Prostate gland (tissue), 2 donors: ENCODE measurements around the gene CHCHD6. TPM values are rescaled to one million over a fixed set of nuclear protein-coding genes. Genes with fewer than 3 reads are reported as not detected.

Experiments
- DNase-seq: peaks from one replicate; pipeline ENCODE4 v3.0.0-alpha.2; 2019; ENCODE audit warnings: low spot score
- H3K27ac ChIP-seq, 2 donors: fragments of 200-600 bp; sonication (generic); 2 replicates each; pipeline ENCODE4 v1.5.1; 2017 to 2019
- H3K27me3 ChIP-seq: fragments of 200-600 bp; sonication (generic); replicated peaks from 2 replicates; pipeline ENCODE4 v1.5.1; 2019; ENCODE audit not compliant: insufficient read depth
- H3K36me3 ChIP-seq, 2 donors: fragments of 200-600 bp; sonication (generic); 1 replicate in 1 of 2; 2 replicates in 1 of 2; pipeline versions ENCODE4 v1.5.1 to v1.8.1; 2017 to 2019
- H3K4me1 ChIP-seq: fragments of 200-600 bp; sonication (generic); replicated peaks from 2 replicates; pipeline ENCODE4 v1.5.1; 2019
- H3K4me3 ChIP-seq, 2 donors: fragments of 200-600 bp; sonication (generic); 2 replicates each; pipeline ENCODE4 v1.5.1; 2017 to 2019
- H3K9me3 ChIP-seq: fragments of 200-600 bp; sonication (generic); 2 replicates; pipeline ENCODE4 v1.5.1; 2017
- POLR2A ChIP-seq: fragments of 450-650 bp; IDR thresholded peaks from one replicate; pipeline ENCODE4 v1.6.1; 2016; ENCODE audit warnings: antibody characterized with exemption, mild to moderate bottlenecking
- POLR2AphosphoS5 ChIP-seq: sonication (generic); formaldehyde crosslinking; IDR thresholded peaks from one replicate; pipeline ENCODE4 v1.6.1; 2017; ENCODE audit warnings: antibody characterized with exemption
- WGBS: methylation state at CpG from one replicate; pipeline ENCODE4 v1.1.5; 2018; 5-methylcytosine and 5-hydroxymethylcytosine counted together
- intact Hi-C: fragments of 100-400 bp; cut with DNase I; formaldehyde crosslinking; loops from one replicate; pipeline ENCODE4 v1.14.2; 2022
- total RNA-seq, 2 donors: library from RNA; depleted of rRNA; stranded (reverse); fragments of >200 nt; gene quantifications; one replicate each; pipeline ENCODE4 v1.1.0, GENCODE V29; 2016
- TF ChIP-seq, protein P1 (sequence below), 4 experiments: fragments of 200-600 bp in 2 of 4; fragments of 450-650 bp in 2 of 4; sonication (generic) in 2 of 4; IDR thresholded peaks; 1 replicate in 3 of 4; 2 replicates in 1 of 4; pipeline ENCODE4 v1.5.1; 2016 to 2019; ENCODE audit warnings: antibody characterized with exemption in 4 of 4, mild to moderate bottlenecking in 2 of 4, moderate library complexity in 2 of 4

The CHCHD6 gene
- total RNA-seq, 2 donors from 2014 or later, result 13.9 to 34.4 TPM

DNA sequence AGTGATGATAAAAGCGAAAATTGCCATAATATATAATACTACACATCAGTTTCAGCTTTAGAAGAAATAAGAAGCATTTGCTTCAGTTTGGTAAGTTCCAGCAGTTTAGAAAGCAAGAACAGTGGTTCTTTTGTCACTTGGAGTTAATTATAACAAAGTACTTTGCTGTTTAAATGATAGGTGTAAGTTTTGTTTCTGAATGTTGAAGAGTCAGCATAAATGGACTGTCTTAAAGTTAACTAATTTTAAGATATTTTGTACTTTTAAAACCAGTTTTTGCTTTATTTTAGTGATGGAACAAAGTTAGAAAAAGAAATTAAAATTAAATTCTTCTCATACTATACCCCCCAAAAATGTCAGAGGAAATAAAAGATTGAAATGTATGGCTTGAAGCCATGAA, 24.6 kb downstream of the CHCHD6 start:
- Histone ChIP-seq H3K36me3 (no peaks in the 10 kb centered on the region), H3K9me3 (no peaks in the 10 kb centered on the region), H3K4me1 (no peaks in the 10 kb centered on the region), H3K4me3 (no peak overlapping the region), H3K27me3 (no peaks in the 10 kb centered on the region), H3K27ac (no peak overlapping the region)
- TF ChIP-seq POLR2A, result no peak
- TF ChIP-seq, protein P1, sequence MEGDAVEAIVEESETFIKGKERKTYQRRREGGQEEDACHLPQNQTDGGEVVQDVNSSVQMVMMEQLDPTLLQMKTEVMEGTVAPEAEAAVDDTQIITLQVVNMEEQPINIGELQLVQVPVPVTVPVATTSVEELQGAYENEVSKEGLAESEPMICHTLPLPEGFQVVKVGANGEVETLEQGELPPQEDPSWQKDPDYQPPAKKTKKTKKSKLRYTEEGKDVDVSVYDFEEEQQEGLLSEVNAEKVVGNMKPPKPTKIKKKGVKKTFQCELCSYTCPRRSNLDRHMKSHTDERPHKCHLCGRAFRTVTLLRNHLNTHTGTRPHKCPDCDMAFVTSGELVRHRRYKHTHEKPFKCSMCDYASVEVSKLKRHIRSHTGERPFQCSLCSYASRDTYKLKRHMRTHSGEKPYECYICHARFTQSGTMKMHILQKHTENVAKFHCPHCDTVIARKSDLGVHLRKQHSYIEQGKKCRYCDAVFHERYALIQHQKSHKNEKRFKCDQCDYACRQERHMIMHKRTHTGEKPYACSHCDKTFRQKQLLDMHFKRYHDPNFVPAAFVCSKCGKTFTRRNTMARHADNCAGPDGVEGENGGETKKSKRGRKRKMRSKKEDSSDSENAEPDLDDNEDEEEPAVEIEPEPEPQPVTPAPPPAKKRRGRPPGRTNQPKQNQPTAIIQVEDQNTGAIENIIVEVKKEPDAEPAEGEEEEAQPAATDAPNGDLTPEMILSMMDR (IDR thresholded peaks at IDR 0.05), result no peak
- TF ChIP-seq POLR2AphosphoS5, result no peak
- intact Hi-C loops, result no loop called here
- 97% methylated on average over 1 of the region's 1 CpG for WGBS
- DNase-seq, result no peak

DNA sequence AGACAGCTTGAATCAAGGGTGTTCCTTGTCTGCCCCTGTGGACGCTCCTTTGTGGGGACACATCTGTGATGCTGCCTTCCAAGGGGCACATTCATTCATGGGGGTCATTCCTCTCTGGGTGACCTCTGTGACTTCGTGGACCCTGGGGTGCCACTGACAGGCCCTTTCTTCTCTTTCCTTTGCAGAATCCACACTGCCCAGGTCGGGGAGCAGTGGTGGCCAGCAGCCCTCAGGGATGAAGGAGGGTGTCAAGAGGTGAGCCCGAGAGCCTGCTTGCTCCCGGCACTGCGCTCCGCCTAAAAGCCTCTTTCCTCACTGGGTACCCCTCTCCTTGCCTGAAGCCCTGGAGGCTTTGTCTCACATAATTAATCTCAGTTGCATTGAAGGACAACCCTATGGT, 26.3 kb downstream of the CHCHD6 start:
- TF ChIP-seq POLR2A (no peak), POLR2AphosphoS5 (no peak)
- TF ChIP-seq, protein P1 (IDR thresholded peaks at IDR 0.05), result no peak
- no peaks in the 10 kb centered on the region for H3K36me3 ChIP-seq
- H3K27ac ChIP-seq, result no peak overlapping the region
- intact Hi-C loops, result no loop called here
- H3K27me3 ChIP-seq, result no peaks in the 10 kb centered on the region
- no peaks in the 10 kb centered on the region for H3K9me3 ChIP-seq
- H3K4me3 ChIP-seq, result no peak overlapping the region
- WGBS, result 97% methylated on average over 6 of the region's 7 CpGs
- no peaks in the 10 kb centered on the region for H3K4me1 ChIP-seq
- DNase-seq, result no peak

DNA sequence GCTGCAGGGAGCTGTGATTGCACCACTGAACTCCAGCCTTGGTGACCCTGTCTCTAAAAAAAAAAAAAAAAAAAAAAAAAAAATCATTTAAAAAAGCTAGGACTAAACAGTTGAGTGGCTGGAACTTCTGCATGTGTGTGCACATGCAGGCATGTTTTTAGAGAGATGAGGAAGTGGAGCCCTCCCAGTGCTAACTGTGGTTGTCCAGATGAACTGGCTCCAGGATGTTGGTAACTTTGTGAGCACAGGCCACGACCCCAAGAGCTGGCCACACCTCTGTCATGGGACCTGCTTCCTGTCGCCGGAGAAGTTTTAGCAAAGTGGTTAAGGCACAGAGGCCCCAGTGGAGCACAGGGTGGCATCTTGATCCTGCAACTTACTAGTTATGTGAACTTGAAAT, 27.0 kb downstream of the CHCHD6 start:
- Histone ChIP-seq H3K9me3 (no peaks in the 10 kb centered on the region), H3K4me1 (no peaks in the 10 kb centered on the region), H3K27me3 (no peaks in the 10 kb centered on the region), H3K27ac (no peak overlapping the region), H3K4me3 (no peak overlapping the region), H3K36me3 (no peaks in the 10 kb centered on the region)
- WGBS, result 78% methylated on average over 3 of the region's 3 CpGs
- intact Hi-C loops, result no loop called here
- DNase-seq, result no peak
- TF ChIP-seq POLR2AphosphoS5 (no peak), POLR2A (no peak)
- TF ChIP-seq, protein P1 (IDR thresholded peaks at IDR 0.05), result no peak

DNA sequence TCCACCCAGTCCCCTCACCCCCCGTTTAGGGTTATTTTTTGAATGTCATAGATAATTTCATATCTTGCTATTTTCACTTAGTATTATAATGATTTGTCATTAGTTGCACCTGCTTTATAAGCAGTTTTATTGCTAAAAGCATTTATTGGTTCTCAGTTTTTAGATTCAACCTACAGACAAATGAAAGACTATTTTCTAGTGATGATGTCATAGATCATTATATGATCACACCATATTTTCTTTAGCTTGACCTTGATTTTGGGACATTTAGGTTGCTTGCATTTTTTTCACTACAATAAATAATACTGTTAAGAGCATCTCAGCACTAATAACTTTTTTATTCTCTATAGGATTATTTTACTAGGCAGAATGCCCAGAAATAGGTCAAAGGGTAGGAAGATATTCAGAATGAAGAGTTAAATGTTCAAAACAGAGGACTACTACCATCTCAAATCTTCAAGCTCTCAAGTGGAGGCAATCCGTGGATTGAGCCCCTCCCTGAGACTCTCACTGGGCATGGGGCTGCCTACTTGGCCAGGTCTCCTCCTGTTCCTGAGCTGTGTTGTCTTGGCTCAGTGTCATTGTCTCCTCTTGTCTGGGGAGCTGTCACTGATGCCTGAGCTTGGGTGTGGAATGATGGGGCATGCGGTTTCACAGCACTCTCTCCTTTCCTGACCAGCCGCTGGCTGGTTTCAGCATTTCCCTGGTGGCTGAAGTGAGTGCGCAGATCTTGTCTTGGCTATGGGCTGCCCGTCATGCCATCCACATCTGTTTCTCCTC, 28.4 kb downstream of the CHCHD6 start:
- Histone ChIP-seq H3K9me3 (no peaks in the 10 kb centered on the region), H3K27me3 (no peaks in the 10 kb centered on the region), H3K4me1 (no peaks in the 10 kb centered on the region), H3K27ac (no peak overlapping the region), H3K36me3 (no peaks in the 10 kb centered on the region), H3K4me3 (no peak overlapping the region)
- no peak for DNase-seq
- intact Hi-C loops, result no loop called here
- TF ChIP-seq, protein P1 (IDR thresholded peaks at IDR 0.05), result no peak
- TF ChIP-seq POLR2A, result no peak
- no peak for TF ChIP-seq POLR2AphosphoS5
- 82% methylated on average over 6 of the region's 6 CpGs for WGBS

DNA sequence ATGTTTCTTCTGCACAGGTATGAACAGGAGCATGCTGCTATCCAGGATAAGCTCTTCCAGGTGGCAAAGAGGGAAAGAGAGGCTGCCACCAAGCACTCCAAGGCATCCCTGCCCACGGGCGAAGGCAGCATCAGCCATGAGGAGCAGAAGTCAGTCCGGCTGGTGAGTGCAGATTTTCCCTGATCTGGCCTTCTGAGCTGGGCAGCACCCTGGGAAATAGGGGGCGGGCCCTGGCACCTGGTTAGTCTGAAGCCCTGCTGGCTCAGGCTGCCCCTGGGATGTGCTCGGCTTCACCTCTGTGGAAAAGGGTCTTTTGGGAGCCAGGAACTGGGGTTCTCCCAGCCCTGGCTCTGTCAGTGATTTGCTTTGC, 29.0 kb downstream of the CHCHD6 start:
- intact Hi-C loops, result no loop called here
- H3K27ac ChIP-seq, result no peak overlapping the region
- no peaks in the 10 kb centered on the region for H3K36me3 ChIP-seq
- 92% methylated on average over 5 of the region's 5 CpGs for WGBS
- no peaks in the 10 kb centered on the region for H3K27me3 ChIP-seq
- TF ChIP-seq POLR2AphosphoS5, result no peak
- no peak for TF ChIP-seq POLR2A
- TF ChIP-seq, protein P1 (IDR thresholded peaks at IDR 0.05), result no peak
- no peaks in the 10 kb centered on the region for H3K9me3 ChIP-seq
- no peaks in the 10 kb centered on the region for H3K4me1 ChIP-seq
- H3K4me3 ChIP-seq, result no peak overlapping the region
- no peak for DNase-seq
